Testis (tissue), 3 donors: Measurements from ENCODE around the gene TULP4. TPM values are rescaled to one million over a fixed set of nuclear protein-coding genes. Genes with fewer than 3 reads are reported as not detected.

ENCODE experiments used
- DNase-seq: peaks from one replicate; pipeline ENCODE4 v3.0.0-alpha.2; 2019
- H3K27ac ChIP-seq, 2 donors: fragments of 200-600 bp; sonication (generic); one replicate each; pipeline ENCODE4 v1.5.1; 2019
- H3K27me3 ChIP-seq: fragments of 200-600 bp; sonication (generic); one replicate; pipeline ENCODE4 v1.5.1; 2019
- H3K36me3 ChIP-seq: fragments of 200-600 bp; sonication (generic); one replicate; pipeline ENCODE4 v1.5.1; 2017; ENCODE audit warnings: low read depth; ENCODE audit errors: missing control alignments
- H3K4me1 ChIP-seq: fragments of 200-600 bp; sonication (generic); one replicate; pipeline ENCODE4 v1.5.1; 2019
- H3K4me3 ChIP-seq, 2 donors: fragments of 200-600 bp; sonication (generic); one replicate each; pipeline ENCODE4 v1.5.1; 2017 to 2019
- H3K9me3 ChIP-seq: fragments of 200-600 bp; sonication (generic); one replicate; pipeline ENCODE4 v1.5.1; 2017
- POLR2A ChIP-seq: fragments of 450-650 bp; IDR thresholded peaks from one replicate; pipeline ENCODE4 v1.6.1; 2017; ENCODE audit warnings: antibody characterized with exemption, mild to moderate bottlenecking, moderate library complexity
- WGBS, 2 donors: methylation state at CpG; one replicate each; pipeline ENCODE4 v1.1.5; 2018; 5-methylcytosine and 5-hydroxymethylcytosine counted together
- intact Hi-C: fragments of 100-400 bp; cut with DNase I; formaldehyde crosslinking; loops from one replicate; pipeline ENCODE4 v1.15.1; 2023; ENCODE audit warnings: low total_unique reads
- polyA plus RNA-seq: library from polyadenylated mRNA; stranded (reverse); fragments of 350-450 nt; fragmentation: Illumina TruSeq; extraction: RNeasy Lipid Tissue Mini Kit (QIAGEN cat#74804); gene quantifications from one replicate; pipeline ENCODE4 v1.2.3, GENCODE V29; 2014; ENCODE audit warnings: low read depth, low replicate concordance; ENCODE audit not compliant: insufficient read depth
- total RNA-seq, 2 donors: library from RNA; depleted of rRNA; stranded (reverse); fragments of >200 nt; gene quantifications; one replicate each; pipeline ENCODE4 v1.2.3, GENCODE V29; 2016
- TF ChIP-seq, protein P1 (sequence below), 3 experiments: fragments of 450-650 bp in 2 of 3; fragments of 200-600 bp in 1 of 3; sonication (generic) in 1 of 3; IDR thresholded peaks; one replicate each; pipeline ENCODE4 v1.5.1; 2016 to 2019; ENCODE audit warnings: antibody characterized with exemption in 3 of 3, mild to moderate bottlenecking in 2 of 3, moderate library complexity in 1 of 3

Gene TULP4
- total and polyA plus RNA-seq, 3 donors from 2014 or later, result 18.0 to 211 (median 116) TPM

GRCh38 chr6:158414851-158415262, 102.6 kb downstream of the TULP4 start:
- no peak for TF ChIP-seq POLR2A
- TF ChIP-seq, protein P1, sequence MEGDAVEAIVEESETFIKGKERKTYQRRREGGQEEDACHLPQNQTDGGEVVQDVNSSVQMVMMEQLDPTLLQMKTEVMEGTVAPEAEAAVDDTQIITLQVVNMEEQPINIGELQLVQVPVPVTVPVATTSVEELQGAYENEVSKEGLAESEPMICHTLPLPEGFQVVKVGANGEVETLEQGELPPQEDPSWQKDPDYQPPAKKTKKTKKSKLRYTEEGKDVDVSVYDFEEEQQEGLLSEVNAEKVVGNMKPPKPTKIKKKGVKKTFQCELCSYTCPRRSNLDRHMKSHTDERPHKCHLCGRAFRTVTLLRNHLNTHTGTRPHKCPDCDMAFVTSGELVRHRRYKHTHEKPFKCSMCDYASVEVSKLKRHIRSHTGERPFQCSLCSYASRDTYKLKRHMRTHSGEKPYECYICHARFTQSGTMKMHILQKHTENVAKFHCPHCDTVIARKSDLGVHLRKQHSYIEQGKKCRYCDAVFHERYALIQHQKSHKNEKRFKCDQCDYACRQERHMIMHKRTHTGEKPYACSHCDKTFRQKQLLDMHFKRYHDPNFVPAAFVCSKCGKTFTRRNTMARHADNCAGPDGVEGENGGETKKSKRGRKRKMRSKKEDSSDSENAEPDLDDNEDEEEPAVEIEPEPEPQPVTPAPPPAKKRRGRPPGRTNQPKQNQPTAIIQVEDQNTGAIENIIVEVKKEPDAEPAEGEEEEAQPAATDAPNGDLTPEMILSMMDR (IDR thresholded peaks at IDR 0.05), result no peak
- H3K36me3 ChIP-seq, result no peaks in the 10 kb centered on the region
- no peak overlapping the region for H3K27ac ChIP-seq
- 70 to 77% methylated on average over 5 of the region's 5 CpGs for WGBS, 2 donors
- H3K4me1 ChIP-seq, result no peaks in the 10 kb centered on the region
- no peak overlapping the region for H3K4me3 ChIP-seq
- no peaks in the 10 kb centered on the region for H3K9me3 ChIP-seq
- intact Hi-C loops, result no loop called here
- DNase-seq, result no peak
- no peaks in the 10 kb centered on the region for H3K27me3 ChIP-seq

- H3K36me3 ChIP-seq, result no peaks in the 10 kb centered on the region
- no peak for DNase-seq
- no peak overlapping the region for H3K4me3 ChIP-seq
- WGBS, 2 donors, result 91% methylated on average over 7 of the region's 7 CpGs
- no peak for TF ChIP-seq POLR2A
- TF ChIP-seq, protein P1 (IDR thresholded peaks at IDR 0.05), result no peak
- H3K27me3 ChIP-seq, result no peaks in the 10 kb centered on the region
- no peaks in the 10 kb centered on the region for H3K9me3 ChIP-seq
- H3K27ac ChIP-seq, result no peak overlapping the region
- intact Hi-C loops, result no loop called here
- no peaks in the 10 kb centered on the region for H3K4me1 ChIP-seq
Measured at GRCh38 chr6:158415666-158416065, 103.4 kb downstream of the TULP4 start.

GRCh38 chr6:158416883-158417759, 104.9 kb downstream of the TULP4 start:
- Histone ChIP-seq H3K4me1 (no peaks in the 10 kb centered on the region), H3K9me3 (no peaks in the 10 kb centered on the region), H3K27me3 (no peaks in the 10 kb centered on the region), H3K4me3 (no peak overlapping the region), H3K36me3 (no peaks in the 10 kb centered on the region), H3K27ac (no peak overlapping the region)
- TF ChIP-seq, protein P1 (IDR thresholded peaks at IDR 0.05), result no peak
- no peak for TF ChIP-seq POLR2A
- intact Hi-C loops, result no loop called here
- WGBS, 2 donors, result 58 to 77% methylated on average over 4 of the region's 4 CpGs
- no peak for DNase-seq

- intact Hi-C loops, result no loop called here
- TF ChIP-seq POLR2A, result no peak
- TF ChIP-seq, protein P1 (IDR thresholded peaks at IDR 0.05), result no peak
- Histone ChIP-seq H3K9me3 (no peaks in the 10 kb centered on the region), H3K36me3 (no peaks in the 10 kb centered on the region), H3K27ac (no peak overlapping the region), H3K4me1 (no peaks in the 10 kb centered on the region), H3K4me3 (no peak overlapping the region), H3K27me3 (no peaks in the 10 kb centered on the region)
- WGBS, 2 donors, result 60 to 73% methylated on average over 1 of the region's 1 CpG
- no peak for DNase-seq
Measured at GRCh38 chr6:158417760-158418098, 105.5 kb downstream of the TULP4 start.

DNA sequence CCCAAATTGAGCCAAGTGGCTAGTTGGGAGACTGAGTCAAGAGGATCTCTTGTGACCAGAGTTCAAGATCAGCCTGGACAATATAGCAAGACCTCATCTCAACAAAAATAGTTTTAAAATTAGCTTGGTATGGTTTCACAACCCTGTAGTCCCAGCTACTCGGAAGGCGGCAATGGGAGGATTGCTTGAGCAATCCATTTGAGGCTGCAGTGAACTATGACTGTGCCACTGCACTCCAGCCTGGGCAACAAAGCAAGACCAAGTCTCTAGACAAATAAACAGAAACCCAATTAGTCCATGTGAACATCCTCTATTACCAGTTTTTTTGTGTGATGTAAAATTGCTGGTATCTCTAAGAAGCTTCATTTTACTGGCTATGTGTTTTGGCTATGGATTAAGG, 106.2 kb downstream of the TULP4 start:
- 98 to 100% methylated on average over 2 of the region's 2 CpGs for WGBS, 2 donors
- TF ChIP-seq, protein P1 (IDR thresholded peaks at IDR 0.05), result no peak
- TF ChIP-seq POLR2A, result no peak
- Histone ChIP-seq H3K27me3 (no peaks in the 10 kb centered on the region), H3K27ac (no peak overlapping the region), H3K4me3 (no peak overlapping the region), H3K4me1 (no peaks in the 10 kb centered on the region), H3K36me3 (no peaks in the 10 kb centered on the region), H3K9me3 (no peaks in the 10 kb centered on the region)
- no peak for DNase-seq
- intact Hi-C loops, result no loop called here
